MM.1S (cell line): Measurements from ENCODE around the gene EVA1C.

Experiments
- CTCF ChIP-seq: fragments of 300-600 bp; sonication (generic); IDR thresholded peaks from 2 replicates; pipeline ENCODE4 v1.5.1; 2016; ENCODE audit warnings: antibody characterized with exemption, low read length, mixed read lengths
- EZH2 ChIP-seq: fragments of 300-600 bp; sonication (generic); optimal IDR thresholded peaks from 2 replicates; pipeline ENCODE3; 2017; ENCODE audit warnings: low read depth, mild to moderate bottlenecking, antibody characterized with exemption, low read length, mixed read lengths
- EZH2phosphoT487 ChIP-seq: fragments of 300-600 bp; sonication (generic); IDR thresholded peaks from 2 replicates; pipeline ENCODE4 v1.6.1; 2018; ENCODE audit warnings: antibody characterized with exemption, low read length

- TF ChIP-seq EZH2 (no peak), CTCF (no peak), EZH2phosphoT487 (no peak)
Observed at GRCh38 chr21:32391755-32392154, 20.8 kb upstream of the EVA1C start.
